Measurements from ENCODE around the gene TAF5.
"Not testable (repeated sequence)": the region's sequence is repeated elsewhere in the genome, so short reads cannot be mapped to it uniquely, and the experiment has no call there.

The TAF5 gene

DNA sequence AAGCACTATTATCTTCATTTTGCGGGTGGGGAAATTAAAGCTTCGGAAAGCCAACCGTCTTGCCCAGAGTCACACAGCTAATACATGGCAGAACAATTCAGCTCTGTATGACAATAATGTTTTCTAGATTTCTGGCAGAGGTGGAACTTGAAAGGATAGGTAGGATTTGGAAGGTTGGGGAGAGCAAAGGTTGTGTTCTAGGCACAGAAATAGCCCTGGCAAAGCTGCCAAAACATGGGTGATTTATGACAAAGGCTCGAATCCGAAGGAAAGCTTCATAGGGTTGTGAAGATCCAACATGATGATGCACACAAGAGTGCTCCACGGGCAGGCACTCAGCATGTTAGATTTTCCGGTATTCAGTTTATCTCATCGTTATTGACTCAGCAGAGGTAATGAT lies 47.8 kb downstream of the TAF5 start:
- no peak for DNase-seq

GRCh38 chr10:103416436-103417147 lies 48.8 kb downstream of the TAF5 start:
- DNase-seq = peak; percentile 54

GRCh38 chr10:103417148-103417469 lies 49.3 kb downstream of the TAF5 start:
- not testable (repeated sequence) for DNase-seq

- no peak for DNase-seq
These were observed 49.8 kb downstream of the TAF5 start for GRCh38 chr10:103417601-103418000.

DNA sequence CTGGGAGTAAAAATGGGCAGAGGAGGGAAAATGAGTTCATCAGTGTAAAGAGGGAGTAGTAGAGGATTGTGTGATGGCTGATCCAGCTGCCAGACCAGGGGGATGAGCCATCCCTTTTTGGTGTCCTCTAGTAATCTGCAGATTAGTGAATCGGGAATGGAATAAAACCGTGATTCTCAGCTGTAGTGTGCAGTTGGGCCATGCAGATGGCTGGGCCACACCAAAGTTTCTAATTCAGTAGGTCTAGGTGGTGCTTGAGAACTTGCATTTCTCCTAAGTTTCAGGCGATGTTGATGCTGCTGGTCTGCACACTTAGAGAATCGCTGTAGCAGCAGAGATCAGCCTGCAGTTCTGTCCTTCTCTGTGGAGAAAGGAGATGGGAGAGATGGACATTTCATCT lies 51.3 kb downstream of the TAF5 start:
- DNase-seq = no peak

DNA sequence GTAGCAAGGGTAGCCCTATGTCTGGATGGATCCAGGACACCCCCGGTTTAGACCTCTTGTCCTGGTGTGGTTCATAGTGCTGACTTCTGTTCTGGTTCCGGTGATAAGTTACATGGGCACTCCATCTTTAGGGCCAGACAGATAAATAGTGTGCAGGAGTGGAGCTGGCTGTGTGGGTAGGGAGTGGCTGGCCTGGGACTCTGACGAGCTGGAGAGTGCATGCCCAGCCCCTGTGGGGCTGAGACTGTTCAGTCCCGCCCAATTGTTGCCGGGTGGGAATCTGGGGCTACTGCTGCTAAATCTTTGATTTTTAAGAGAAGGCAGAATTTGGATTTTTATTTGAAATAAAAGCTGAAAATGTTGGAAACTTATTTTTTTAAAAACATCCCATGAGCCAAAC lies 56.0 kb downstream of the TAF5 start:
- no peak for DNase-seq

DNA sequence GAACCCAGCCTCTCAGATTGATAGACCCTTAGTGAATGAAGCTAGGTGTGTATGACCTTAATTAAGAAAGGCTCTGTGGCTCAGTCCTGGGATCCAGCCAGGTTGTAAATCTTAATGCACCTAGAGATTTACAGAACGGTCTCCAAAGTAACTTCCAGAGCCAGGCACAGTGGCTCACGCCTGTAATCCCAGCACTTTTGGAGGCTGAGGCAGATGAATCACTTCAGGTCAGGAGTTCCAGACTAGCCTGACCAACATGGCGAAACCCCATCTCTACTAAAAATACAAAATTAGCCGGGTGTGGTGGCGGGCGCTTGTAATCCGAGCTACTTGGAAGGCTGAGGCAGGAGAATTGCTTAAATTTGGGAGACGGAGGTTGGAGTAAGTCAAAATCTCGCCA lies 60.1 kb downstream of the TAF5 start:
- DNase-seq = no peak

DNA sequence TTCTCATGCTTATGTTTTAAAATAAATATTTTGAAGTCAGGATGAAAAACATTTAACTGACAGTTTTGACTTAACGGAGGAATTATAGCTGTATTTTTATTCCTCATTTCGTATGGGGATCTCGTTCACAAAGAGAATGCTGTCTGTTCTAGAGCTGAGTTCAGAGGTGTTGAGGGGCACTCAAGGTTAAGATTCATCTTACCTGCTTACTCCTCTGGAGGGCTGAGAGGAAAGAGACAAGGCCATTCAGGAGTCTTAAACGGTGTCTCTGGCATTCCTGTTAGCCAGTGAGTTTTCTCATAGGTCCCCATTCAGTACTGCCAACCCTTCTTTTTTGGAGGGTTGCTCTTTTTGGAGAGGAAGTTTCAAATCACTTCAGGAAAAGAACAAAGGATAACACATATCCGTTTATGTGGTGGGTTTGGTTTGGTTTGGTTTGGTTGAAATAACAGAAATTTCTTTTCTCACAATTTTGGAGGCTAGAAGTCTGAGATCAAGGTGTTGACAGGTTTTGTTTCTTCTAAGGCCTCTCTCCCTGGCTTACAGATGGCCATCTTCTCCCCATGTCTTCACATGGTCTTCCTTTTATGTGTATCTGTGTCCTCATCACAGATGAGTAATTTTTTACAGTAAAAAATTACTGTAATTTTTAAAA lies 61.3 kb downstream of the TAF5 start:
- no peak for DNase-seq

GRCh38 chr10:103429647-103430046 lies 61.9 kb downstream of the TAF5 start:
- peak; percentile 46 for DNase-seq

DNA sequence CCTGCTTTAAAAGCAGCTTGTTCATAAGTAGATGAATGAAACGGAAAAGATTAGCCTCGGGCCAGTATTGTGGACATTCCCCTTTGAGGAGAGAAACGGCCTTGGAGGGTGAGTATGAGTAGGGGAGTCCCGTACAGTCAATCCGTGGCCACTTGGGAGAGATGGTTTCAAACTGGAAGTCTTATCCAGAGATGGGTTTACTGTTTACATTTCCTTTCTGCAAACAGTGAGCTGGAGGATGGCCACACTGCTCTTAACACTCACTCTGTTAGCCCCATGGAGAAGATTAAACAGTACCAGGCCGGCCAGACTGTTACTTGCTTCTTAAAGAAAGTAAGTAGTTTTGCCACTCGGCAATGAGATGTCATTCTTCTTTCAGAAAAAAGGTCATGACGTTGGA lies 64.1 kb downstream of the TAF5 start:
- no peak for DNase-seq

GRCh38 chr10:103433858-103434257 lies 66.1 kb downstream of the TAF5 start:
- no peak for DNase-seq
